ENCODE measurements around the gene GEMIN7. TPM values are rescaled to one million over a fixed set of nuclear protein-coding genes. Genes with fewer than 3 reads are reported as not detected.

Gene GEMIN7
- total RNA-seq, 1 experiment from 2014 or later = 46.0 TPM

DNA sequence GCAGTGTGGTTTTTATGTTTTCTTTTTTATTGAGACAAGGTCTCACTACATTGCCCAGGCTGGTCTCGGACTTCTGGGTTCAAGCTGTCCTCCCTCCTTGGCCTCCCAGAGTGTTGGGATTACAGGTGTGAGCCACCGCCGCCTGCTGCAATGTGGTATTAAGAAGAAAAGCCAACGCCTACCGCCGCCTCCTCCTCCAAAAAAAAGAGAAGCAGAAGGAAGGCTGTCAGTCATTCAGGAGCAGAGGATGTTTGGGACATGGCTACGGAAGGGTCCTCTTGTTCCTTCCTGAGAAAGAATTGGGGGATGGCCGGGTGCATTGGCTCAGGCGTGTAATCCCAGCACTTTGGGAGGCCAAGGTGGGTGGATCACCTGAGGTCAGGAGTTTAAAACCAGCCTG lies 15.1 kb downstream of the GEMIN7 start:
- Mint-ChIP-seq H3K9me3 (no peaks in the 10 kb centered on the region; a peak in 2 of 5 replicates), H3K27ac (peak overlapping the region in 1 of 3 experiments; percentile 50; a peak in 2 of 7 replicates), H3K4me3 (peak overlapping the region; percentile 87 to 90), H3K27me3 (ENCODE audit: low read depth) (no peaks in the 10 kb centered on the region), H3K4me1 (peaks cover 59 to 67% of the 10 kb centered on the region in 2 experiments), H3K36me3 (ENCODE audit: insufficient read depth in 1 of 3, low read depth in 3 of 3) (peaks cover 12 to 32% (median 13%) of the 10 kb centered on the region in 3 experiments)
- Histone ChIP-seq H2AFZ (ENCODE audit: low read length) (no peak overlapping the region), H3K9ac (ENCODE audit: extremely low read depth, insufficient read length, low read length) (peak overlapping the region; percentile 99), H3K18ac (ENCODE audit: insufficient read length, low read depth, low read length) (no peak overlapping the region), H2AK5ac (ENCODE audit: insufficient read length, low read length) (no peak overlapping the region), H2BK12ac (ENCODE audit: insufficient read length, low read depth, low read length) (no peak overlapping the region), H3K4me1 (ENCODE audit: insufficient read depth, low read length) (no peaks in the 10 kb centered on the region; the same call in 1 of the 2 replicates), H3K4me2 (ENCODE audit: insufficient read depth, insufficient read length, low read length) (peak overlapping the region; percentile 95), H3K56ac (ENCODE audit: insufficient read length, low read depth, low read length) (no peak overlapping the region), H4K5ac (ENCODE audit: insufficient read length, low read depth, low read length) (no peak overlapping the region), H3K23ac (ENCODE audit: insufficient read length, low read depth, low read length) (no peak overlapping the region), H3K23me2 (ENCODE audit: insufficient read length, low read depth, low read length, poor library complexity, severe bottlenecking) (peaks cover 9% of the 10 kb centered on the region), H2BK15ac (ENCODE audit: low read depth, low read length) (no peak overlapping the region), H3K4ac (ENCODE audit: low read depth, low read length) (no peak overlapping the region), H2BK20ac (ENCODE audit: low read depth, low read length, poor library complexity, severe bottlenecking) (no peak overlapping the region), H2BK5ac (ENCODE audit: insufficient read length, low read length) (no peak overlapping the region), H3K27ac (ENCODE audit: insufficient read length, low read depth, low read length) (no peak overlapping the region), H3K79me1 (ENCODE audit: insufficient read depth, low read depth, low read length, poor library complexity, severe bottlenecking) (no peaks in the 10 kb centered on the region), H3K14ac (ENCODE audit: insufficient read depth, low read length) (no peak overlapping the region), H4K20me1 (ENCODE audit: control insufficient read depth, insufficient read depth, insufficient read length) (no peaks in the 10 kb centered on the region), H3K9me3 (ENCODE audit: control insufficient read depth, low read depth, low read length) (no peaks in the 10 kb centered on the region), H4K8ac (replicated peaks; ENCODE audit: insufficient read length, low read depth, low read length) (no peak overlapping the region), H4K91ac (ENCODE audit: insufficient read length, low read depth, low read length) (no peak overlapping the region), H3T11ph (ENCODE audit: low read length) (no peak overlapping the region), H2BK120ac (ENCODE audit: low read depth, low read length, poor library complexity, severe bottlenecking) (no peak overlapping the region), H3K27me3 (ENCODE audit: insufficient read depth, low read length) (no peaks in the 10 kb centered on the region), H3K79me2 (ENCODE audit: insufficient read depth, low read length) (peaks cover 48% of the 10 kb centered on the region; the same call in 1 of the 2 replicates)
- TF ChIP-seq, protein P1, sequence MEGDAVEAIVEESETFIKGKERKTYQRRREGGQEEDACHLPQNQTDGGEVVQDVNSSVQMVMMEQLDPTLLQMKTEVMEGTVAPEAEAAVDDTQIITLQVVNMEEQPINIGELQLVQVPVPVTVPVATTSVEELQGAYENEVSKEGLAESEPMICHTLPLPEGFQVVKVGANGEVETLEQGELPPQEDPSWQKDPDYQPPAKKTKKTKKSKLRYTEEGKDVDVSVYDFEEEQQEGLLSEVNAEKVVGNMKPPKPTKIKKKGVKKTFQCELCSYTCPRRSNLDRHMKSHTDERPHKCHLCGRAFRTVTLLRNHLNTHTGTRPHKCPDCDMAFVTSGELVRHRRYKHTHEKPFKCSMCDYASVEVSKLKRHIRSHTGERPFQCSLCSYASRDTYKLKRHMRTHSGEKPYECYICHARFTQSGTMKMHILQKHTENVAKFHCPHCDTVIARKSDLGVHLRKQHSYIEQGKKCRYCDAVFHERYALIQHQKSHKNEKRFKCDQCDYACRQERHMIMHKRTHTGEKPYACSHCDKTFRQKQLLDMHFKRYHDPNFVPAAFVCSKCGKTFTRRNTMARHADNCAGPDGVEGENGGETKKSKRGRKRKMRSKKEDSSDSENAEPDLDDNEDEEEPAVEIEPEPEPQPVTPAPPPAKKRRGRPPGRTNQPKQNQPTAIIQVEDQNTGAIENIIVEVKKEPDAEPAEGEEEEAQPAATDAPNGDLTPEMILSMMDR (conservative IDR thresholded peaks at IDR 0.05) = no peak
- no peak for DNase-seq
- WGBS (ENCODE audit: extremely low coverage, insufficient read length, low lambda C conversion rate) = no CpG with 5 or more reads among the region's 9 CpGs

All from H9 (cell line).